H9 (cell line): ENCODE measurements around the gene CCR1. TPM values are rescaled to one million over a fixed set of nuclear protein-coding genes. Genes with fewer than 3 reads are reported as not detected.

Experiments
- DNase-seq: peaks from one replicate; pipeline ENCODE4 v3.0.0-alpha.2; 2017
- H2AFZ ChIP-seq: one replicate; pipeline ENCODE4 v1.6.1; 2013; ENCODE audit warnings: mild to moderate bottlenecking, low read length, control low read depth, moderate library complexity
- H2AK5ac ChIP-seq: 2 replicates; pipeline ENCODE4 v1.6.1; 2013; ENCODE audit warnings: low read length, control low read depth, mixed read lengths; ENCODE audit not compliant: insufficient read length
- H2BK120ac ChIP-seq: one replicate; pipeline ENCODE4 v1.6.1; 2013; ENCODE audit warnings: low read depth, mild to moderate bottlenecking, low read length, control low read depth, inconsistent platforms; ENCODE audit not compliant: poor library complexity, severe bottlenecking
- H2BK12ac ChIP-seq: 2 replicates; pipeline ENCODE4 v1.6.1; 2013; ENCODE audit warnings: low read length, control low read depth, mixed read lengths, low read depth; ENCODE audit not compliant: insufficient read length
- H2BK15ac ChIP-seq: 2 replicates; pipeline ENCODE4 v1.6.1; 2013; ENCODE audit warnings: low read depth, low read length, control low read depth
- H2BK20ac ChIP-seq: one replicate; pipeline ENCODE4 v1.6.1; 2013; ENCODE audit warnings: low read depth, mild to moderate bottlenecking, low read length, control low read depth, inconsistent platforms; ENCODE audit not compliant: poor library complexity, severe bottlenecking
- H2BK5ac ChIP-seq: 2 replicates; pipeline ENCODE4 v1.6.1; 2013; ENCODE audit warnings: low read length, control low read depth, mixed read lengths; ENCODE audit not compliant: insufficient read length
- H3K14ac ChIP-seq: 2 replicates; pipeline ENCODE4 v1.6.1; 2013; ENCODE audit warnings: low read length, control low read depth; ENCODE audit not compliant: insufficient read depth
- H3K18ac ChIP-seq: 2 replicates; pipeline ENCODE4 v1.6.1; 2013; ENCODE audit warnings: low read depth, mild to moderate bottlenecking, mixed read lengths, low read length, control low read depth; ENCODE audit not compliant: insufficient read length
- H3K23ac ChIP-seq: 2 replicates; pipeline ENCODE4 v1.6.1; 2013; ENCODE audit warnings: low read length, control low read depth, mixed read lengths, low read depth; ENCODE audit not compliant: insufficient read length
- H3K23me2 ChIP-seq: 2 replicates; pipeline ENCODE4 v1.6.1; 2013; ENCODE audit warnings: low read depth, mild to moderate bottlenecking, mixed read lengths, low read length, control low read depth; ENCODE audit not compliant: insufficient read length, poor library complexity, severe bottlenecking
- H3K27ac ChIP-seq: 2 replicates; pipeline ENCODE4 v1.5.1; 2013; ENCODE audit warnings: low read length, control low read depth, mixed read lengths, low read depth; ENCODE audit not compliant: insufficient read length
- H3K27me3 ChIP-seq: 2 replicates; pipeline ENCODE4 v1.6.1; 2013; ENCODE audit warnings: low read length, control low read depth, inconsistent platforms; ENCODE audit not compliant: insufficient read depth
- H3K4ac ChIP-seq: 2 replicates; pipeline ENCODE4 v1.6.1; 2013; ENCODE audit warnings: low read depth, mild to moderate bottlenecking, control low read depth, inconsistent platforms, low read length, moderate library complexity
- H3K4me1 ChIP-seq: 2 replicates; pipeline ENCODE4 v1.6.1; 2013; ENCODE audit warnings: low read length, control low read depth, inconsistent platforms; ENCODE audit not compliant: insufficient read depth
- H3K4me2 ChIP-seq: 2 replicates; pipeline ENCODE4 v1.6.1; 2013; ENCODE audit warnings: low read length, control low read depth, mixed read lengths; ENCODE audit not compliant: insufficient read length, insufficient read depth
- H3K56ac ChIP-seq: 2 replicates; pipeline ENCODE4 v1.6.1; 2013; ENCODE audit warnings: low read depth, mild to moderate bottlenecking, mixed read lengths, low read length, control low read depth; ENCODE audit not compliant: insufficient read length
- H3K79me1 ChIP-seq: 2 replicates; pipeline ENCODE4 v1.6.1; 2013; ENCODE audit warnings: low read depth, mild to moderate bottlenecking, moderate library complexity, low read length, control low read depth, inconsistent platforms; ENCODE audit not compliant: insufficient read depth, poor library complexity, severe bottlenecking
- H3K79me2 ChIP-seq: 2 replicates; pipeline ENCODE4 v1.6.1; 2013; ENCODE audit warnings: low read length, control low read depth, inconsistent platforms; ENCODE audit not compliant: insufficient read depth
- H3K9ac ChIP-seq: 2 replicates; pipeline ENCODE4 v1.6.1; 2013; ENCODE audit warnings: low read length, control low read depth, mixed read lengths; ENCODE audit not compliant: insufficient read length; ENCODE audit errors: extremely low read depth
- H3K9me3 ChIP-seq: one replicate; pipeline ENCODE4 v1.6.1; 2013; ENCODE audit warnings: low read depth, low read length, inconsistent platforms; ENCODE audit not compliant: control insufficient read depth
- H3T11ph ChIP-seq: one replicate; pipeline ENCODE4 v1.6.1; 2013; ENCODE audit warnings: mild to moderate bottlenecking, low read length, control low read depth, inconsistent platforms
- H4K20me1 ChIP-seq: one replicate; pipeline ENCODE4 v1.6.1; 2013; ENCODE audit not compliant: control insufficient read depth, insufficient read length, insufficient read depth
- H4K5ac ChIP-seq: 2 replicates; pipeline ENCODE4 v1.6.1; 2013; ENCODE audit warnings: low read depth, mild to moderate bottlenecking, mixed read lengths, low read length, control low read depth; ENCODE audit not compliant: insufficient read length
- H4K8ac ChIP-seq: replicated peaks from 2 replicates; pipeline ENCODE4 v1.6.1; 2013; ENCODE audit warnings: low read length, control low read depth, mixed read lengths, low read depth; ENCODE audit not compliant: insufficient read length
- H4K91ac ChIP-seq: 2 replicates; pipeline ENCODE4 v1.6.1; 2013; ENCODE audit warnings: low read depth, mild to moderate bottlenecking, moderate library complexity, mixed read lengths, low read length, control low read depth; ENCODE audit not compliant: insufficient read length
- H3K27ac Mint-ChIP-seq, 3 experiments: 2 replicates in 2 of 3; 3 replicates in 1 of 3; pipeline ENCODE4 v1.8.0; 2020 to 2021; ENCODE audit warnings: mixed read lengths in 3 of 3, mild to moderate bottlenecking in 1 of 3, moderate library complexity in 1 of 3
- H3K27me3 Mint-ChIP-seq: 2 replicates; pipeline ENCODE4 v1.8.0; 2021; ENCODE audit warnings: low read depth, mild to moderate bottlenecking, moderate library complexity, mixed read lengths
- H3K36me3 Mint-ChIP-seq, 3 experiments: 2 replicates in 2 of 3; 3 replicates in 1 of 3; pipeline ENCODE4 v1.8.0; 2020 to 2021; ENCODE audit warnings: low read depth in 3 of 3, mixed read lengths in 3 of 3; ENCODE audit not compliant: insufficient read depth in 1 of 3
- H3K4me1 Mint-ChIP-seq, 2 experiments: 2 replicates each; pipeline ENCODE4 v1.8.0; 2020; ENCODE audit warnings: mixed read lengths in 2 of 2
- H3K4me3 Mint-ChIP-seq, 2 experiments: 2 replicates in 1 of 2; 3 replicates in 1 of 2; pipeline ENCODE4 v1.8.0; 2020 to 2021; ENCODE audit warnings: mild to moderate bottlenecking in 2 of 2, mixed read lengths in 2 of 2, moderate library complexity in 1 of 2
- H3K9me3 Mint-ChIP-seq, 2 experiments: 2 replicates in 1 of 2; 3 replicates in 1 of 2; pipeline ENCODE4 v1.8.0; 2020; ENCODE audit warnings: mild to moderate bottlenecking in 2 of 2, mixed read lengths in 2 of 2, moderate library complexity in 1 of 2
- CTCF ChIP-seq: fragments of 200-600 bp; sonication (generic); conservative IDR thresholded peaks from 3 replicates; pipeline ENCODE4 v1.8.0; 2021; ENCODE audit warnings: antibody characterized with exemption, mild to moderate bottlenecking
- WGBS: extraction: QIAGEN DNeasy Blood & Tissue Kit; methylation state at CpG from one replicate; pipeline ENCODE4 v1.1.7; 2013; ENCODE audit warnings: missing lambda C conversion rate, low lambda C conversion rate, mixed read lengths; ENCODE audit not compliant: insufficient read length; ENCODE audit errors: extremely low coverage; 5-methylcytosine and 5-hydroxymethylcytosine counted together
- total RNA-seq: library from RNA; stranded (reverse); gene quantifications from 2 replicates; pipeline ENCODE4 v1.2.1, GENCODE V29; 2021

The CCR1 gene
- total RNA-seq, 1 experiment from 2014 or later, result not detected

- H4K20me1 ChIP-seq, result no peaks in the 10 kb centered on the region
- no CpG with 5 or more reads among the region's 1 CpG for WGBS
- H3K79me2 ChIP-seq, result no peaks in the 10 kb centered on the region
- no peak overlapping the region for H3K4me2 ChIP-seq
- H3K27ac Mint-ChIP-seq, result no peak overlapping the region
- no peak overlapping the region for H4K91ac ChIP-seq
- no peak overlapping the region for H2BK12ac ChIP-seq
- H3K36me3 Mint-ChIP-seq, result 0 out of 7 replicates have a peak, but pooled peaks cover 0 to 4% (median 0%) of the 10 kb centered on the region in 3 experiments
- H3K18ac ChIP-seq, result no peak overlapping the region
- no peak overlapping the region for H3K14ac ChIP-seq
- H3K56ac ChIP-seq, result no peak overlapping the region
- H3K79me1 ChIP-seq, result no peaks in the 10 kb centered on the region
- H3K4ac ChIP-seq, result no peak overlapping the region
- H3K9me3 ChIP-seq, result no peaks in the 10 kb centered on the region
- H3K4me1 ChIP-seq, result no peaks in the 10 kb centered on the region
- H2BK20ac ChIP-seq, result no peak overlapping the region
- no peaks in the 10 kb centered on the region for H3K4me1 Mint-ChIP-seq
- H4K5ac ChIP-seq, result no peak overlapping the region
- no peak overlapping the region for H4K8ac ChIP-seq
- no peak overlapping the region for H2AFZ ChIP-seq
- H3T11ph ChIP-seq, result no peak overlapping the region
- no peak for TF ChIP-seq CTCF
- H2BK15ac ChIP-seq, result no peak overlapping the region
- peaks cover 5% of the 10 kb centered on the region; the same call in 1 of the 2 replicates for H3K27me3 Mint-ChIP-seq
- no peaks in the 10 kb centered on the region for H3K23me2 ChIP-seq
- no peak overlapping the region for H2AK5ac ChIP-seq
- H2BK120ac ChIP-seq, result no peak overlapping the region
- H3K4me3 Mint-ChIP-seq, result no peak overlapping the region
- peaks cover 8 to 10% of the 10 kb centered on the region in 2 experiments; a peak in 4 of 5 replicates for H3K9me3 Mint-ChIP-seq
- DNase-seq, result no peak
- no peak overlapping the region for H3K27ac ChIP-seq
- H2BK5ac ChIP-seq, result no peak overlapping the region
- H3K9ac ChIP-seq, result no peak overlapping the region
- H3K27me3 ChIP-seq, result no peaks in the 10 kb centered on the region
- no peak overlapping the region for H3K23ac ChIP-seq
Observed at GRCh38 chr3:46221938-46222337, 13.8 kb upstream of the CCR1 start.
